Neural progenitor cell (in vitro differentiated cells): ENCODE data around the gene AOC1.

Experiments
- EZH2 ChIP-seq: fragments of 200-600 bp; sonication (generic); IDR thresholded peaks from 2 replicates; pipeline ENCODE4 v1.6.1; 2017; ENCODE audit warnings: antibody characterized with exemption, mild to moderate bottlenecking, moderate library complexity
- TF ChIP-seq, protein P1 (sequence below): fragments of 200-600 bp; sonication (generic); IDR thresholded peaks from 2 replicates; pipeline ENCODE4 v1.5.1; 2017; ENCODE audit warnings: antibody characterized with exemption, mild to moderate bottlenecking

DNA sequence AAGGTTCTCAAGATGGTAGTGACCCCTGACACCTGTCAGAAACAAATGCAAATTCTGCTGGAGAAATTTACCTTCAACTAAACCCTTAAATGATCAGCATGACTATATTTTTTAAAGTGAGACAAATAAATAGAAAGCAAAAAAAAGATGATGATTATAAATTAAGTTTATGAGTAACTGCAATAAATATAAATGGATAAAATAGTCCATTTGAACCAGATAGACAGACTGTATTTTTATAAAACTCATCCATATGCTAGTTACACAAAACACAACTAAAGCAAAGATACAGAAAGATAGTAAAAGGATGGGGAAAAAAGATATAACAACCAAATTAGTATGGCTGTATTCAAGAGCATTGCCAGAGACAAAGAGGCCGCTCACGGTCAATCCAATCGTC lies 45.9 kb upstream of the AOC1 start:
- no peak for TF ChIP-seq EZH2
- TF ChIP-seq, protein P1, sequence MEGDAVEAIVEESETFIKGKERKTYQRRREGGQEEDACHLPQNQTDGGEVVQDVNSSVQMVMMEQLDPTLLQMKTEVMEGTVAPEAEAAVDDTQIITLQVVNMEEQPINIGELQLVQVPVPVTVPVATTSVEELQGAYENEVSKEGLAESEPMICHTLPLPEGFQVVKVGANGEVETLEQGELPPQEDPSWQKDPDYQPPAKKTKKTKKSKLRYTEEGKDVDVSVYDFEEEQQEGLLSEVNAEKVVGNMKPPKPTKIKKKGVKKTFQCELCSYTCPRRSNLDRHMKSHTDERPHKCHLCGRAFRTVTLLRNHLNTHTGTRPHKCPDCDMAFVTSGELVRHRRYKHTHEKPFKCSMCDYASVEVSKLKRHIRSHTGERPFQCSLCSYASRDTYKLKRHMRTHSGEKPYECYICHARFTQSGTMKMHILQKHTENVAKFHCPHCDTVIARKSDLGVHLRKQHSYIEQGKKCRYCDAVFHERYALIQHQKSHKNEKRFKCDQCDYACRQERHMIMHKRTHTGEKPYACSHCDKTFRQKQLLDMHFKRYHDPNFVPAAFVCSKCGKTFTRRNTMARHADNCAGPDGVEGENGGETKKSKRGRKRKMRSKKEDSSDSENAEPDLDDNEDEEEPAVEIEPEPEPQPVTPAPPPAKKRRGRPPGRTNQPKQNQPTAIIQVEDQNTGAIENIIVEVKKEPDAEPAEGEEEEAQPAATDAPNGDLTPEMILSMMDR, result no peak
